Head of caudate nucleus (tissue), 42 donors: ENCODE measurements around the gene PALD1.
"Not testable (repeated sequence)": the region's sequence is repeated elsewhere in the genome, so short reads cannot be mapped to it uniquely, and the experiment has no call there.

Experiments
- DNase-seq, 42 donors: peaks; one replicate each; pipeline versions ENCODE4 v3.0.0 to v3.0.0-alpha.2; 2020 to 2021; ENCODE audit warnings: mixed read lengths in 7 of 42
- intact Hi-C: fragments of 100-400 bp; cut with DNase I; formaldehyde crosslinking; loops from one replicate; pipeline ENCODE4 v1.15.0; 2022

The PALD1 gene

DNA sequence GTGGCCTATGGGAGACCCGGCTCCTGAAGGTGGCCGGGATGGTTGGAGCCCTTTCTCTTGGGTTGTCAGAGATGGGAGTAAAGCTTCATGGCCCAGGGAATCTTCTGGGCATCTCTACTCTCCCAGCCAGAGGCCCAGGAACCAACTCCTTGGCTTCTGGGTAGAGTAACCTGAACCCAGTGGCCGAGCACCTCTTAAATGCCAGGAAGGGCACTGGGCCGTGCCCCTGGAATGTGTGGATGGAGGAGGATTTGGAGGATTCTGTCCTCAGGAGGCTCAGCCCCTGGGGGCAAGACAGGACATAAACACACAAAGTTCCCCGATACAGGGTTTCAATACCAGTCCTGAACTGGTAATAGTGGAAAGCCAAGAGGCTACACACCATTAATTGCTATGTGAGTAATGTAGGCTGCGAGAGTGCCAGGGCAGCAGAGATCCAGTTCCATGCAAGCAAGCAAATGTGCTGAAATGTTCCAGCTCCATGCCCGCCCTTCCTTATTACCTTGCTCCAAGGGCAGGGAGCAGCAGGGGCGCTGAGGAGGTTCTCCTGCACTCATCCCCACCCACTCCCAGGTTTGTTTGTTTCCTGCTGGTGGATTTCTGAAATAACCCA lies 1.2 kb downstream of the PALD1 start:
- intact Hi-C loops = no loop called here
- DNase-seq = peak in 1 of 42 donors; percentile 27

DNA sequence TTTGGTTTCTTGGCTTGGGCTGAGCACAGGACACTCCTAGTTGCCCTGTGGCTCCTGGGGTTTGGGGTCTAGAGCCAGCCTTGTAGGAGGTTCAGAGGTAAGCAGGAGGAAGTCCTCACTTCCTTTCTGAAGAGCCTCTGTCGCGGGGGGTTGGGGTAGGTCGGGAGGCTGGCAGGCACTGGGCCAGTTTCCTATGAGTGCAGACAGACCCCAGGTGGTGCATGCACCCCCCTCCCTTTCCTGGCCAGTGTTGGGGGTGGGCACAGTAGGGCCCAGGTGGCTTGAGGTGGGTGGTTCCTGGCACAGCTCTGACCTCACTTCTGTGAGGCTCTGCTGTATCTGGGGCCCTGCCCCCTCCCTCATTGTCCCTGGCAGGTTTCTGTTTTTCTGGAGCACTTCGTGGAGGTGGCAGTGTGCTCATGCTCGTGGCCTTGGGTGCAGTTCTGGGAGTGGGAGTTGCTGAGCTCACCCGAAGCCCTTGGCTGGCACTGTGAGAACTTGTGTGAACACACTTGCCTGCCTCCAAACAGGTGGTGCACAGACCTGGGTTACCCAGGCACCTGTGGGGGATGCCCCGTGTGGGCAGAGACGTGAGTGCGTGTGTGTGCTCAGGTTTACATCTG lies 1.8 kb downstream of the PALD1 start:
- intact Hi-C loops = no loop called here

DNA sequence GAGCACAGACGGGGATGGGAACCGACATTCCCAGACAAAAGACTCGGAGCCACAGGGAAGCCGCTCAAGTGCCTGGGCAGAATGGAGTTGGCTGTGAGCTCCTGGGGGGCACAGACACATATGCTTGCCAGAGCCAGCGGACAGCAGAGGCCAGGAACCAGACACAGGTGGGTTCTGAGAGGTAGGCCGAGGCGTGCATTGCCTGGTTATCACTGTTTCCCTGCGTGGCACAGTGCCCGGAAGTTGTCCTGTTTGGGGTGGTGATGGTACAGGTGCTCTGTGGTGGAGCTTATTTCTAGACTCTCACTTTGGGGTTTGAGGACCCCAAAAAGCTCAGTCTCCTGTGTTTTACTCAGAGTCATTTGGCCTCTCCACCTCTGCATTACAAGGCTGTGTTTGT lies 2.5 kb downstream of the PALD1 start:
- no peak for DNase-seq
- intact Hi-C loops = no loop called here

More for the DNA sequence above, 1.8 kb downstream of the PALD1 start:
- DNase-seq = peak in 35 of 42 donors; percentile 29 to 86 (median 59)

DNA sequence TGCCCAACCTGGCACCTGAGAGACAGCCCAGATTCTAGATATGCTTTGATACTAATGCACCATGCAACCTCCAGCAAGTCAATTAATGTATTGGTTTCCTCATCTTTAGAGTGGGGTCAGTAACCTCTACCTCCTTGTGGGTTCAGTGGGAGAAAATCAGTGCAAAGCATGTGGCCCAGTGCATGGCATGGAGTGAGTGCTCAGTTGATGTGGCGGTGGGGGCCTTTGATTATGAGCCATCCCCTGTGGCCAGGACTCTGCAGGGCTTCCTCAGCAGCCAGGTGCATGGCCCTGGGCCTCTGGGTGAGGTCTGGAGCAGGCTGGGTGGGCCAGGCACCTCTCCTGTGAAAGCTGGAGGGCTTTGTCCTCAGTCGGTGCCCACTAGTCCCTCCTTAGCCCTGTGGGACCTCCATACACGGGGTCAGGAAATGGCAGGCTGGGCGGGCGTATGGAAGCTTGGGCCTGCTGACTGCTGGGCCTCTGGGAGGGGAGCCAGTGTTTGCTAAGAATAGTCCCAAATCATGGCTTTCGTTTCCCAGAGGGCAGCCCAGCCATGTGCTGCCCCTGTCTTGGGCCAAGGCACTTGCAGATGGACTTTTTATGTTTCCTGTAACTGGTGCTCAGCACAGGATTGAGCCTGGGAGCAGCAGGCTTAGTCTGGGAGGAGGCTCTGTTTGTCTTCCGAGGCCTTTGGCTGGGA lies 3.4 kb downstream of the PALD1 start:
- peak in 18 of 42 donors; percentile 25 to 68 (median 46) for DNase-seq
- intact Hi-C loops = no loop called here

DNA sequence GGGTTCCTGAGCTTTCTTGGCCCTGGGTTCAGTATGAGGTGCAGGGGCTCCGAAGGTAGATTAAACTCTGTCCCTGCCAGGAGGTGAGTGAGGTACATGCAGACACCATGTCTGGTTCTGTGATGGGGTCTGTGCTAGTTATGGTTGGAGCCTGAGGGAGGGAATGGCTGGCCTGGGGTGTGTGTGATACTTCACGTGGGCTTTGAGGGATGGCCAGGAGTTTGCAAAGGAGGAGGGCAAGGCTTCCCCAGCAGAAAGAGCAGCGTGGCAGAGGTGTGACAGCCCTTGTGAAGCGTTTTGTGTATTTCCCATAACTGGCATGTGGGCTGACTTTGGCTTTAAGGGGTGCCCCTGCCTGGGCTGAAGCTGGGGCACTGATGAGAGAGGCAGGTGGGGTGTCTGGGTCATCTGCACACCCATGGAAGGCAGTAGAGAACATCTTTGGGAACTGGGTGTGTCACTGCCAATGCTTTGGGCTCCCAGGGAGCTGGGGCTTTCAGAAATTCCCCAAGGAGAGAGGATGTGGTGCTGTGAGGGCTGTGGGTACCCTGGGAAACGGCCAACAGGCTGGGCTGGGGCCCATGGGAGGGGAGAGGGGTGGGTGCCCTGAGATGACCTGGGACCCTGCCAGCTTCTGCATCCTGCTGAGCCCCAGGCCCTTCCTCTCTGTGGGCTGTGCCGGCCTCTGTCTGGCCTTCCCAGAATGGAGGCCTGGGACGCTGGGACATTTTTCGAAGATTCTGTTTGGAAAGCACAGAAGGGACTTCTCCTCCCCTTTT lies 4.6 kb downstream of the PALD1 start:
- no peak for DNase-seq
- intact Hi-C loops = no loop called here

DNA sequence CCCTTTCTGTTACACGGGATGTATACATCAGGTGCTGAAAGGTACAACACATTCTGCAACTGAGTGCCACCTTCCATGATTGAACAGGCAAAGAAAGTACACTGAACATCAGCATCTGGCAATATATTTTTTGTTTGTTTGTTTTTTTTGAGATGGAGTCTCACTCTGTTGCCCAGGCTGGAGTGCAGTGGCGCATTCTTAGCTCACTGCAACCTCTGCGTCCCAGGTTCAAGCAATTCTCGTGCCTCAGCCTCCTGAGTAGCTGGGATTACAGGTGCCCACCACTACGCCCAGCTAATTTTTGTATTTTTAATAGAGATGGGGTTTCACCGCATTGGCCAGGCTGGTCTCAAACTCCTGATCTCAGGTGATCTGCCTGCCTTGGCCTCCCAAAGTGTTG lies 5.3 kb downstream of the PALD1 start:
- DNase-seq, intact Hi-C loops: not testable (repeated sequence)

DNA sequence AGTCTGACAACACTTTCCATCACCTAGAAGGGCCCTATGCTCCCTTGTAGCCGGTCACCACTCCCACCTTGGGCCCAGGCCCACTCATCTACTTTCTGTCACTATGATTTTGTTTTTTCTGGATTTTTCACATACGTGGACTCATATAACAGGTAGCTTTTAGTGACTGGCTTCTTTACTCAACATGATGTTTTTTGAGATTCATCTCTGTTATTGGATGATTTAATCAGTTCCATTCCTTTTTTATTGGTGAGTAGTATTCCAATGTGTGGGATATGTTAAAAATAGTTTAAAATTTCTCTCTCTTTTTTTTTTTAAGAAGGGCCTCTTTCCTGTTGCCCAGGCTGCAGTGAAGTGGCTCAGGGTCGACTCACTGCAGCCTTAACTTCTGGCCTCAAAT lies 9.3 kb downstream of the PALD1 start:
- no peak for DNase-seq
- intact Hi-C loops = no loop called here

DNA sequence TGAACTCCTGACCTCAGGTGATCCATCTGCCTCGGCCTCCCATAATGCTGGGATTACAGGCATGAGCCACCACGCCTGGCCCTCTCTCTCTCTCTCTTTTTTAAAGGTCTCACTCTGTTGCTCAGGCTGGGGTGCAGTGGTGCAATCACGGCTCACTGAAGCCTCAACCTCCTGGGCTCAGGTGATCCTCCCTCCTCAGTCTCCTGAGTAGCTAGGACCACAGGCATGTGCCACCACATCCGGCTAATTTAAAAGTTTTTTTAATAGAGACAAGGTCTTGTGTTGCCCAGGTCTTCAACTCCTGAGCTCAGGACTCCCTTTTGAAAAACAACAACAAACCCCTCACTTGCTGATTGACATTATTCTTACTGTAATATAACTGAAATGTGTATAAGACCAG lies 11.6 kb downstream of the PALD1 start:
- intact Hi-C loops = no loop called here
- DNase-seq = no peak

DNA sequence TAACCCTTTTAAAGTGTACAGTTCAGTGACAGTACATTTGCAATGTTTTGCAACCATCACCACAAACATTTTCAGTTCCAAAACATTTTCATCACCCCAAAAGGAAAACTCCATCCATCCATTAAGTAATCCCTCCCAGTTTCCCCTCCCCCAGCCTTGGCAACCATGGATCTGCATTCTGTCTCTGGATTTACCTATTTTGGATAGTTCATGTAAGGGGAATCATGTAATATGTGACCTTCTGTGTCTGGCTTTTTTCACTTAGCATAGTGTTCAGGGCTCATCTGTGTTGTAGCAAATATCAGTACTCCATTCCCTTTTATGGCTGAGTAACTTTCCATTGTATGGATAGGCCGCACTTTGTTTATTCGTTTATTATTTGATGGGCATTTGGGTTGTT lies 13.0 kb downstream of the PALD1 start:
- no peak for DNase-seq
- intact Hi-C loops = no loop called here

DNA sequence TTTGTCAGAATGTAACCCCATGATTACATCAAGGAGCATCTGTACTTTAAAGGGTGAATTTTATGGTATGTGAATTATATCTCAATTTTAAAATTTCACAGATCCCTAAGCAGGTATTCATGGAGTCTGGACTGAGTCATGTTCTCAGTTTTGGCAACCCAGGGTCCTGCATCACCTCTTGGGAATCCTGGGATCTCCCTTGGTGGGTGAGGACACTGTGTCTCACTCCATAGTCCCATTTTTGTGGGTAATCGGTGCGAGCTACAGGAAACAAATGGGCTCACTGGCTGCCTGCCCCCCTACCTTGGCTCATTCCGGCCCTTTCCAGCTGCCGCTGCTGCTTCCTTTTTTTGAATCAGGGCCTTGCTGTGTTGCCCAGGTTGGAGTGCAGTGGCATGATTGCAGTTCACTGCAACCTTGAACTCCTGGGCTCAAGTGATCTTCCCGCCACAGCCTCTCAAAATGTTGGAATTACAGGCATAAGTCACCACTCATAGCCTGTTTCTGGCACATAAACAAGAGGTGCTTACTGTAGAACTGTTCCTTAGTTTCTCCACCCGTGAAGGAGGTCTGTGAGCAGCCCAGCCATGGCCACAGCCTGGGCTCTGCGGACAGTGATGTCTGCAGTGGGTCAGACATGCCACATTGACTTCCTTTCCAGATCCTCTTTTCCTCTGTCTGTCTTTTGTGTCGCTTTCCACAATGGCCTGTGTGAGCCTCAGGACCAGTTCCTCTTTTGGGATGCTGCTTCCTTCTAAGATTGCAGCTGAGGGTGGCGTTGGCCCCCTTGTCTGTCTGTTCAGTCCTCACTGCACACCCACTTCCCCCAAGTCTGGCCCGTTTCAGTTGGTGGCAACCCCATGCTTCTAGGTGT lies 14.5 kb downstream of the PALD1 start:
- intact Hi-C loops = no loop called here
- DNase-seq = peak in 18 of 42 donors; percentile 11 to 68 (median 44)

DNA sequence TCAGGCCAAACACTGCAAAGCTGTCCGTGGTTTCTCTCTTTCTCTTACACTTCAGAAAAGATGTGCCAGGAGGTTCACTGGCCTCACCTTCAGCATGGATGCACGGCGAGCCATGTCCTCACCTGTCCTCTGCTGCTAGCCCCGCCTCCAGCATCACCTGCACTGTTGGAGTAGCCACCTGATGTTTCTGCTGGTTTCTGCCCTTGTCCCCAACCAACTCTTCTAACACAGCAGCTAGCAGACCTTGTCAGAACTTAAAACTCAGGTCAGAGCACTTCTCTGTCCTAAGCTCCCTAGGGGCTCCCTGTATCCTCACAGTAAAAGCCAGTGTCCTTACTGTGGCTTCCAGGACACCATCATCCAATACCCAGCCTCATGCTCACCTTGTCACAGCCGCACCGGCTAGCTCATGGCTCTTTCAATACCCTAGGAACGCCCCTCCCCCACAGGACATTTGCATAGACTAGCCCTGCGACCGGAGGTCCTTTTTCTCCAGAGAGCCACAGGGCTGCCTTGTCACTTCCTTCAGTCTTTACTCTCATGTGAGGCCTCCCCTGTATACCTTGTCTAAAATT lies 15.2 kb downstream of the PALD1 start:
- intact Hi-C loops = no loop called here
- peak in 4 of 42 donors; percentile 25 to 57 (median 43) for DNase-seq

DNA sequence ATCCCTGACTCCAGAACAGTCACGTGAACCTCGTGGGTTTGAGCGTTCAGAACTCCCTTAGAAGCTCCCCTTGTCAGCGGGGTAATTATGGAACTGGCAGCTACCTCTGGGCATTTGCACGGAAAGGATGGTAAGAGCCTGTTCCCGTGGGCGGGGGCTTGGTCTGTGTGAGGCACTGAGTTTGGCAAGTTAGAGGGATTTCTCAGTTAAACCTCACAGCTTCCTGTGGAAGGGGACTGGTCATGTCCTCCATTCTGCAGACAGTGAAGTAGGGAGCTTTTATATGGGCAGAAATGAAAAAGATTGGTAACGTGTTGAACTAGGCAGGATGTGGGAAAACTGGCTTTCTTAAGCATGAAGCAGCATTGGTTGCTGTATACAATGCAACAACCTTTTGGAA lies 16.0 kb downstream of the PALD1 start:
- intact Hi-C loops = no loop called here
- DNase-seq = no peak

DNA sequence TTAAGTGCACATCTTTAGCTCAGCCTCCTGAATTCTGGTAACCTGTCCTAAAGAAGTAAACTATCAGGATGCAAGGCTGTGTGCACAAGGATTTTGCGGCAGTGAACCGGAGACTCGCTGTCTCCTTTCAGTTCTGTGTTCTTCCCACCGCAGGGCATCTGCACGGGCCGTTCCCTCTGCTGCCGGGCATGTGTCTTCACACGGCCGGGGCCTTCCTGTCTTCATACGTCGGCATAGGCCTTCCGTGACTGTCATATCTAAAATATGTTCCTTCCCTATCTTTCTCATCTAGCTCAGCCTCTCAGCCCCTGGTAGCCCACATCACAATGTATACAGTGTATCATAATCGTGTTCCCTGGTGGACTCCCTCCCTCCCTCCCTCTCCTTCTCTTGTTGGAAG lies 16.4 kb downstream of the PALD1 start:
- DNase-seq = peak in 18 of 42 donors; percentile 17 to 60 (median 46)
- intact Hi-C loops = no loop called here

DNA sequence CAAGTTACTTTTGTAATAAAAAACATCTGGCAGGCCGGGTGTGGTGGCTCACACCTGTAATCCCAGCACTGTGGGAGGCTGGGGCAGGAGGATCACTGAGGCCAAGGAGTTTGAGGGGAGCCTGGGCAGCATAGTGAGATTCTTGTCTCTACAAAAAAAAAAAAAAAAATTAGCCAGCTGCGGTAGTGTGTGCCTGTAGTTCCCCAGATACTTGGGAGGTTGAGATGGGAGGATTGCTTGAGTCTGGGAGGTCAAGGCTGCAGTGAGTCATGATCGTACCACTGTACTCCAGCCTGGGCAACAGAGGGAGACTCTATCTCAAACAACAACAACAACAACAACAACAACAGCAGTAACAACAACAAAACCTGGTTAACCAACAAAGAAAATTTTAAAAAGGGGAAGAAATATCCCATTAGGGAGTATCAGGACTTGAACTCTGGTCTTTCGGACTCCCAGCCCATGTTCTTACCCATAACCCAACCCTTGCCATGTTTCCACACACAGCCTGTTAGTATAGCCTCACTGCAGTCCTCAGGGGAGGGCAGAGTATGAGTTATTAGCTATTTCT lies 17.2 kb downstream of the PALD1 start:
- no peak for DNase-seq

DNA sequence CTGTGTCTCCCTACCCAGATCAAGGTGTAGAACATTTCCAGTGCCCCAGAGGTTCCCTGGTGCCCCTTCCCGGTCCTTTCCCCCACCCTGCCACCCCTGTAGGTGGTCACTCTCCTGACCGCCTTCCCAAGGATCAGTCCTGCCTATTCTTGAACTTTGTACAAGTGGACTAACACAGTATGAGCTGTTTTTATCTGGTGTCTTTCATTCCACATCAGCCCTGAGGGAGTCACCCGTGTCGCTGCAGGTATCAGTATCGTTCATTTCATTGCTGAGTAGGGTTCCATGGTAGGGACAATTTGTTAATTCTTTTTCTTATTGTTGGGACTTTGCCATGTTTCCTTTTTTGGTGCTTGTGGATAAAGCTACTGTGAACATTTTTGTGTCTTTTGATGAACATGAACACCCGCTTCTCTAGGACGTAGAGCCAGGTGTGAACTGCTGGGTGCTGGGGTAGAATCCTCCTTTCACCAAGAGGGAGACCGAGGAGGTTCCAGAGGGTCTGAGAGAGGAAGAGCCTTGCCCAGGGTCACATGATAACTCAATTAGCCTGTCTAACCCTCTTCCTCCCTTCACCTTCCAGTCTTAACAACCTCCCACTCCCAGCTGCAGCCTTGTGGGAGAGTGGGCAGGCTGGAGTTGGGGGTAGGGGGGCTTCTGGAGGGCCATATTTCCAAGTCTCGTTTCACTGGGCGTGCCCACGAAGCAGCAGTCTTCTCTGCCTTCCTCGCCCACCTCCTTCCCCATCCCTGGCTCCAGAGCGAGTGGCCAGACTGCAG lies 18.0 kb downstream of the PALD1 start:
- intact Hi-C loops = no loop called here
- DNase-seq = no peak

More for the DNA sequence above, 17.2 kb downstream of the PALD1 start:
- intact Hi-C loops = no loop called here

DNA sequence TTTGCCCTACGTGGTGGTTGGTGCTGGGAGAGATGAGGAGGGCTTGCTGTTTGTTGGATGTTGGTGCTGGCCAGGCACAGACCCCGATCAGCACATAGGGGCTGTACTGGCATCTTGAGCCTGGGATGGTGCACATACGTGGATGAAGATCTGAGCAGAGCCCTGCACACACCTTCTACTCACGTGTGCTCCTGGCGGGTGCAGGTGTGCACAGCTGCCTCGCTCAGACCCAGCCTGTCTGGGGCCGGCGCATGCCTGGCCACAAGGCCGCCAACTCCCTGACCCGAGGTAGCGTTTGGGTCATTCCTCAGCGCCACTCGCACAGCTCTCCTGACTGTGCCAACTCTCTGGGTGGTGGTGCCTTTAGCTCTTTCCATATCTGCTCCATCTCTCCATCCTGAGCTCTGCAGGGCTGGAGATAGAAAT lies 18.6 kb downstream of the PALD1 start:
- DNase-seq = no peak
- intact Hi-C loops = no loop called here
